GM23338 (cell line): ENCODE measurements around the gene NRG3. TPM values are rescaled to one million over a fixed set of nuclear protein-coding genes. Genes with fewer than 3 reads are reported as not detected.

Experiments
- ATAC-seq: fragments of 200-7000 bp; cut with Tn5 transposase; 3 replicates; pipeline ENCODE4 v1.9.1; 2020
- DNase-seq: peaks from one replicate; pipeline ENCODE4 v3.0.0-alpha.2; 2015; ENCODE audit warnings: low spot score
- H2AFZ ChIP-seq: fragments of 200-600 bp; sonication (generic); 2 replicates; pipeline ENCODE4 v1.8.0; 2016; ENCODE audit warnings: antibody characterized with exemption, mild to moderate bottlenecking, moderate library complexity
- H3F3A ChIP-seq: fragments of 200-600 bp; sonication (generic); replicated peaks from 2 replicates; pipeline ENCODE4 v1.8.0; 2017; ENCODE audit warnings: antibody characterized with exemption, mixed run types, low read depth
- H3K27ac ChIP-seq: fragments of 200-600 bp; sonication (generic); 2 replicates; pipeline ENCODE4 v1.6.1; 2016; ENCODE audit warnings: low read depth
- H3K27me3 ChIP-seq: fragments of 200-600 bp; sonication (generic); 2 replicates; pipeline ENCODE4 v1.8.0; 2016; ENCODE audit warnings: mild to moderate bottlenecking, mixed run types, moderate library complexity; ENCODE audit not compliant: insufficient read depth
- H3K36me3 ChIP-seq: fragments of 200-600 bp; sonication (generic); 2 replicates; pipeline ENCODE4 v1.8.0; 2016; ENCODE audit warnings: mild to moderate bottlenecking; ENCODE audit not compliant: insufficient read depth
- H3K4me1 ChIP-seq: fragments of 200-600 bp; sonication (generic); 2 replicates; pipeline ENCODE4 v1.8.0; 2016; ENCODE audit warnings: mild to moderate bottlenecking, moderate library complexity; ENCODE audit not compliant: insufficient read depth
- H3K4me2 ChIP-seq: fragments of 200-600 bp; sonication (generic); 2 replicates; pipeline ENCODE4 v1.7.1; 2017; ENCODE audit warnings: mixed run types
- H3K4me3 ChIP-seq: fragments of 200-600 bp; sonication (generic); 2 replicates; pipeline ENCODE4 v1.6.1; 2016; ENCODE audit warnings: mixed run types
- H3K79me2 ChIP-seq: fragments of 200-600 bp; sonication (generic); replicated peaks from 2 replicates; pipeline ENCODE4 v1.8.0; 2017; ENCODE audit warnings: mild to moderate bottlenecking; ENCODE audit not compliant: insufficient read depth
- H3K9me2 ChIP-seq: fragments of 200-600 bp; sonication (generic); 2 replicates; pipeline ENCODE4 v1.8.0; 2017; ENCODE audit not compliant: insufficient read depth
- H4K20me1 ChIP-seq: fragments of 200-600 bp; sonication (generic); replicated peaks from 2 replicates; pipeline ENCODE4 v1.8.0; 2017; ENCODE audit warnings: mild to moderate bottlenecking; ENCODE audit not compliant: insufficient read depth
- H3K27ac Mint-ChIP-seq: 2 replicates; pipeline ENCODE4 v1.8.0; 2020; ENCODE audit warnings: inconsistent platforms, mild to moderate bottlenecking, moderate library complexity, mixed read lengths
- H3K27me3 Mint-ChIP-seq: 3 replicates; pipeline ENCODE4 v1.8.0; 2022; ENCODE audit warnings: low read depth, mild to moderate bottlenecking, moderate library complexity, mixed read lengths, inconsistent platforms; ENCODE audit not compliant: insufficient read depth, poor library complexity
- H3K36me3 Mint-ChIP-seq: 3 replicates; pipeline ENCODE4 v1.8.0; 2021; ENCODE audit warnings: low read depth, mild to moderate bottlenecking, inconsistent platforms, moderate library complexity, mixed read lengths
- H3K4me1 Mint-ChIP-seq: 3 replicates; pipeline ENCODE4 v1.8.0; 2020; ENCODE audit warnings: mild to moderate bottlenecking, inconsistent platforms, mixed read lengths
- H3K4me3 Mint-ChIP-seq: 3 replicates; pipeline ENCODE4 v1.8.0; 2021; ENCODE audit warnings: moderate library complexity, mild to moderate bottlenecking, inconsistent platforms, mixed read lengths
- H3K9me3 Mint-ChIP-seq: 3 replicates; pipeline ENCODE4 v1.8.0; 2020; ENCODE audit warnings: moderate library complexity, mild to moderate bottlenecking, inconsistent platforms, mixed read lengths
- CREB1 ChIP-seq: fragments of 250-450 bp; sonication (Bioruptor Pico); IDR thresholded peaks from 2 replicates; pipeline ENCODE4 v1.5.0; 2020; ENCODE audit warnings: low read depth, mild to moderate bottlenecking, moderate library complexity
- EZH2 ChIP-seq: fragments of 200-600 bp; sonication (generic); IDR thresholded peaks from one replicate; pipeline ENCODE4 v1.8.0; 2017; ENCODE audit warnings: antibody characterized with exemption, mild to moderate bottlenecking, low read depth; ENCODE audit not compliant: unreplicated experiment
- EZH2phosphoT487 ChIP-seq: fragments of 200-600 bp; sonication (generic); IDR thresholded peaks from one replicate; pipeline ENCODE4 v1.8.1; 2018; ENCODE audit warnings: antibody characterized with exemption; ENCODE audit not compliant: unreplicated experiment
- JUNB ChIP-seq: IDR thresholded peaks from one replicate; pipeline ENCODE4 v1.6.1; 2016; ENCODE audit warnings: antibody characterized with exemption; ENCODE audit not compliant: unreplicated experiment
- NANOG ChIP-seq: IDR thresholded peaks from 2 replicates; pipeline ENCODE4 v1.6.1; 2016; ENCODE audit warnings: antibody characterized with exemption, borderline replicate concordance
- POLR2AphosphoS5 ChIP-seq: IDR thresholded peaks from 2 replicates; pipeline ENCODE4 v1.6.1; 2016; ENCODE audit warnings: antibody characterized with exemption, low read depth
- STAT1 ChIP-seq: IDR thresholded peaks from one replicate; pipeline ENCODE4 v1.6.1; 2016; ENCODE audit warnings: antibody characterized with exemption; ENCODE audit not compliant: unreplicated experiment
- ZNF114 ChIP-seq: fragments of 250-450 bp; sonication (Bioruptor Pico); IDR thresholded peaks from 2 replicates; pipeline ENCODE4 v1.5.0; 2020; ENCODE audit warnings: mild to moderate bottlenecking, moderate library complexity
- ZNF331 ChIP-seq: fragments of 250-450 bp; sonication (Bioruptor Pico); IDR thresholded peaks from 2 replicates; pipeline ENCODE4 v1.5.0; 2020; ENCODE audit warnings: low read depth, mild to moderate bottlenecking, moderate library complexity
- polyA plus RNA-seq: library from polyadenylated mRNA; unstranded; fragments of >200 nt; fragmentation: Nextera tagmentation; extraction: Ambion mirVana; gene quantifications from 2 replicates; pipeline ENCODE4 v1.2.1, GENCODE V29; 2016
- total RNA-seq: library from RNA; depleted of rRNA; stranded (reverse); fragments of >200 nt; shearing (Covaris generic); gene quantifications from 2 replicates; pipeline ENCODE4 v1.2.3, GENCODE V29; 2014
- TF ChIP-seq, protein P1 (sequence below), 2 experiments: fragments of 200-600 bp in 1 of 2; sonication (generic) in 1 of 2; conservative IDR thresholded peaks; 2 replicates each; pipeline versions ENCODE4 v1.5.1 to v1.6.1; 2016 to 2017; ENCODE audit warnings: antibody characterized with exemption in 2 of 2, low read depth in 2 of 2, mild to moderate bottlenecking in 2 of 2, moderate library complexity in 1 of 2
- TF ChIP-seq, protein P2 (sequence below): IDR thresholded peaks from 2 replicates; pipeline ENCODE4 v1.6.1; 2016; ENCODE audit warnings: antibody characterized with exemption
- TF ChIP-seq, protein P3 (sequence below): IDR thresholded peaks from one replicate; pipeline ENCODE4 v1.6.1; 2018; ENCODE audit warnings: antibody characterized with exemption; ENCODE audit not compliant: unreplicated experiment
- TF ChIP-seq, protein P4 (sequence below): fragments of 250-450 bp; sonication (Bioruptor Pico); IDR thresholded peaks from 2 replicates; pipeline ENCODE4 v1.5.0; 2020; ENCODE audit warnings: mild to moderate bottlenecking, moderate library complexity

Gene NRG3
- total and polyA plus RNA-seq, 2 experiments from 2014 or later: 1.9 to 3.9 TPM

DNA sequence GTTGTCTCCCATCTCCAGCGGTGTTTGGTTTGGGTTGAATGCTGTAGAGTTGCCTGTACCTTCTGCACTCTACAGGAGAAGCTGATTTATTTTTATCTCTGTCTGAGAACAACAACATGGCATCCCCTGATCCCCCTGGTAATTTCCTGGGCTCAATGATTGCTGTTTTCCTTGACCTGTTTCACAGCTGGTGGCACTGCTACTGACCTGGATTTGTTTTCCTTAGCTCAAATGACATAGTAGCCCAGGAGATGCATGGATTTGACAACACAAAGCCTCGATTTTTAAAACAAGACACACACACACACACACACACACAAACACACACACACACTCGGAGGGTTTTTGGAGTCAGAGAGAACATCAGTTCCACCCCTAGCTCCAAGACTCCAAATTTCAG lies 301.6 kb downstream of the NRG3 start:
- H4K20me1 ChIP-seq: no peaks in the 10 kb centered on the region
- Mint-ChIP-seq H3K9me3 (no peaks in the 10 kb centered on the region), H3K27me3 (no peaks in the 10 kb centered on the region), H3K27ac (no peak overlapping the region), H3K36me3 (no peaks in the 10 kb centered on the region), H3K4me3 (no peak overlapping the region), H3K4me1 (no peaks in the 10 kb centered on the region; the same call in 2 of the 3 replicates)
- no peaks in the 10 kb centered on the region for H3K4me1 ChIP-seq
- no peak overlapping the region for H3K4me2 ChIP-seq
- H3K9me2 ChIP-seq: no peaks in the 10 kb centered on the region
- TF ChIP-seq, protein P1, sequence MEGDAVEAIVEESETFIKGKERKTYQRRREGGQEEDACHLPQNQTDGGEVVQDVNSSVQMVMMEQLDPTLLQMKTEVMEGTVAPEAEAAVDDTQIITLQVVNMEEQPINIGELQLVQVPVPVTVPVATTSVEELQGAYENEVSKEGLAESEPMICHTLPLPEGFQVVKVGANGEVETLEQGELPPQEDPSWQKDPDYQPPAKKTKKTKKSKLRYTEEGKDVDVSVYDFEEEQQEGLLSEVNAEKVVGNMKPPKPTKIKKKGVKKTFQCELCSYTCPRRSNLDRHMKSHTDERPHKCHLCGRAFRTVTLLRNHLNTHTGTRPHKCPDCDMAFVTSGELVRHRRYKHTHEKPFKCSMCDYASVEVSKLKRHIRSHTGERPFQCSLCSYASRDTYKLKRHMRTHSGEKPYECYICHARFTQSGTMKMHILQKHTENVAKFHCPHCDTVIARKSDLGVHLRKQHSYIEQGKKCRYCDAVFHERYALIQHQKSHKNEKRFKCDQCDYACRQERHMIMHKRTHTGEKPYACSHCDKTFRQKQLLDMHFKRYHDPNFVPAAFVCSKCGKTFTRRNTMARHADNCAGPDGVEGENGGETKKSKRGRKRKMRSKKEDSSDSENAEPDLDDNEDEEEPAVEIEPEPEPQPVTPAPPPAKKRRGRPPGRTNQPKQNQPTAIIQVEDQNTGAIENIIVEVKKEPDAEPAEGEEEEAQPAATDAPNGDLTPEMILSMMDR (conservative IDR thresholded peaks at IDR 0.05; ENCODE audit: low read depth in 2 of 2): no peak
- TF ChIP-seq NANOG (no peak), STAT1 (no peak), EZH2phosphoT487 (no peak), ZNF114 (CRISPR knock-in tag) (no peak), CREB1 (no peak), EZH2 (no peak), JUNB (no peak), POLR2AphosphoS5 (no peak), ZNF331 (CRISPR knock-in tag) (no peak)
- TF ChIP-seq, protein P2, sequence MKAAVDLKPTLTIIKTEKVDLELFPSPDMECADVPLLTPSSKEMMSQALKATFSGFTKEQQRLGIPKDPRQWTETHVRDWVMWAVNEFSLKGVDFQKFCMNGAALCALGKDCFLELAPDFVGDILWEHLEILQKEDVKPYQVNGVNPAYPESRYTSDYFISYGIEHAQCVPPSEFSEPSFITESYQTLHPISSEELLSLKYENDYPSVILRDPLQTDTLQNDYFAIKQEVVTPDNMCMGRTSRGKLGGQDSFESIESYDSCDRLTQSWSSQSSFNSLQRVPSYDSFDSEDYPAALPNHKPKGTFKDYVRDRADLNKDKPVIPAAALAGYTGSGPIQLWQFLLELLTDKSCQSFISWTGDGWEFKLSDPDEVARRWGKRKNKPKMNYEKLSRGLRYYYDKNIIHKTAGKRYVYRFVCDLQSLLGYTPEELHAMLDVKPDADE: no peak
- TF ChIP-seq, protein P3, sequence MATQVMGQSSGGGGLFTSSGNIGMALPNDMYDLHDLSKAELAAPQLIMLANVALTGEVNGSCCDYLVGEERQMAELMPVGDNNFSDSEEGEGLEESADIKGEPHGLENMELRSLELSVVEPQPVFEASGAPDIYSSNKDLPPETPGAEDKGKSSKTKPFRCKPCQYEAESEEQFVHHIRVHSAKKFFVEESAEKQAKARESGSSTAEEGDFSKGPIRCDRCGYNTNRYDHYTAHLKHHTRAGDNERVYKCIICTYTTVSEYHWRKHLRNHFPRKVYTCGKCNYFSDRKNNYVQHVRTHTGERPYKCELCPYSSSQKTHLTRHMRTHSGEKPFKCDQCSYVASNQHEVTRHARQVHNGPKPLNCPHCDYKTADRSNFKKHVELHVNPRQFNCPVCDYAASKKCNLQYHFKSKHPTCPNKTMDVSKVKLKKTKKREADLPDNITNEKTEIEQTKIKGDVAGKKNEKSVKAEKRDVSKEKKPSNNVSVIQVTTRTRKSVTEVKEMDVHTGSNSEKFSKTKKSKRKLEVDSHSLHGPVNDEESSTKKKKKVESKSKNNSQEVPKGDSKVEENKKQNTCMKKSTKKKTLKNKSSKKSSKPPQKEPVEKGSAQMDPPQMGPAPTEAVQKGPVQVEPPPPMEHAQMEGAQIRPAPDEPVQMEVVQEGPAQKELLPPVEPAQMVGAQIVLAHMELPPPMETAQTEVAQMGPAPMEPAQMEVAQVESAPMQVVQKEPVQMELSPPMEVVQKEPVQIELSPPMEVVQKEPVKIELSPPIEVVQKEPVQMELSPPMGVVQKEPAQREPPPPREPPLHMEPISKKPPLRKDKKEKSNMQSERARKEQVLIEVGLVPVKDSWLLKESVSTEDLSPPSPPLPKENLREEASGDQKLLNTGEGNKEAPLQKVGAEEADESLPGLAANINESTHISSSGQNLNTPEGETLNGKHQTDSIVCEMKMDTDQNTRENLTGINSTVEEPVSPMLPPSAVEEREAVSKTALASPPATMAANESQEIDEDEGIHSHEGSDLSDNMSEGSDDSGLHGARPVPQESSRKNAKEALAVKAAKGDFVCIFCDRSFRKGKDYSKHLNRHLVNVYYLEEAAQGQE: no peak
- TF ChIP-seq, protein P4, sequence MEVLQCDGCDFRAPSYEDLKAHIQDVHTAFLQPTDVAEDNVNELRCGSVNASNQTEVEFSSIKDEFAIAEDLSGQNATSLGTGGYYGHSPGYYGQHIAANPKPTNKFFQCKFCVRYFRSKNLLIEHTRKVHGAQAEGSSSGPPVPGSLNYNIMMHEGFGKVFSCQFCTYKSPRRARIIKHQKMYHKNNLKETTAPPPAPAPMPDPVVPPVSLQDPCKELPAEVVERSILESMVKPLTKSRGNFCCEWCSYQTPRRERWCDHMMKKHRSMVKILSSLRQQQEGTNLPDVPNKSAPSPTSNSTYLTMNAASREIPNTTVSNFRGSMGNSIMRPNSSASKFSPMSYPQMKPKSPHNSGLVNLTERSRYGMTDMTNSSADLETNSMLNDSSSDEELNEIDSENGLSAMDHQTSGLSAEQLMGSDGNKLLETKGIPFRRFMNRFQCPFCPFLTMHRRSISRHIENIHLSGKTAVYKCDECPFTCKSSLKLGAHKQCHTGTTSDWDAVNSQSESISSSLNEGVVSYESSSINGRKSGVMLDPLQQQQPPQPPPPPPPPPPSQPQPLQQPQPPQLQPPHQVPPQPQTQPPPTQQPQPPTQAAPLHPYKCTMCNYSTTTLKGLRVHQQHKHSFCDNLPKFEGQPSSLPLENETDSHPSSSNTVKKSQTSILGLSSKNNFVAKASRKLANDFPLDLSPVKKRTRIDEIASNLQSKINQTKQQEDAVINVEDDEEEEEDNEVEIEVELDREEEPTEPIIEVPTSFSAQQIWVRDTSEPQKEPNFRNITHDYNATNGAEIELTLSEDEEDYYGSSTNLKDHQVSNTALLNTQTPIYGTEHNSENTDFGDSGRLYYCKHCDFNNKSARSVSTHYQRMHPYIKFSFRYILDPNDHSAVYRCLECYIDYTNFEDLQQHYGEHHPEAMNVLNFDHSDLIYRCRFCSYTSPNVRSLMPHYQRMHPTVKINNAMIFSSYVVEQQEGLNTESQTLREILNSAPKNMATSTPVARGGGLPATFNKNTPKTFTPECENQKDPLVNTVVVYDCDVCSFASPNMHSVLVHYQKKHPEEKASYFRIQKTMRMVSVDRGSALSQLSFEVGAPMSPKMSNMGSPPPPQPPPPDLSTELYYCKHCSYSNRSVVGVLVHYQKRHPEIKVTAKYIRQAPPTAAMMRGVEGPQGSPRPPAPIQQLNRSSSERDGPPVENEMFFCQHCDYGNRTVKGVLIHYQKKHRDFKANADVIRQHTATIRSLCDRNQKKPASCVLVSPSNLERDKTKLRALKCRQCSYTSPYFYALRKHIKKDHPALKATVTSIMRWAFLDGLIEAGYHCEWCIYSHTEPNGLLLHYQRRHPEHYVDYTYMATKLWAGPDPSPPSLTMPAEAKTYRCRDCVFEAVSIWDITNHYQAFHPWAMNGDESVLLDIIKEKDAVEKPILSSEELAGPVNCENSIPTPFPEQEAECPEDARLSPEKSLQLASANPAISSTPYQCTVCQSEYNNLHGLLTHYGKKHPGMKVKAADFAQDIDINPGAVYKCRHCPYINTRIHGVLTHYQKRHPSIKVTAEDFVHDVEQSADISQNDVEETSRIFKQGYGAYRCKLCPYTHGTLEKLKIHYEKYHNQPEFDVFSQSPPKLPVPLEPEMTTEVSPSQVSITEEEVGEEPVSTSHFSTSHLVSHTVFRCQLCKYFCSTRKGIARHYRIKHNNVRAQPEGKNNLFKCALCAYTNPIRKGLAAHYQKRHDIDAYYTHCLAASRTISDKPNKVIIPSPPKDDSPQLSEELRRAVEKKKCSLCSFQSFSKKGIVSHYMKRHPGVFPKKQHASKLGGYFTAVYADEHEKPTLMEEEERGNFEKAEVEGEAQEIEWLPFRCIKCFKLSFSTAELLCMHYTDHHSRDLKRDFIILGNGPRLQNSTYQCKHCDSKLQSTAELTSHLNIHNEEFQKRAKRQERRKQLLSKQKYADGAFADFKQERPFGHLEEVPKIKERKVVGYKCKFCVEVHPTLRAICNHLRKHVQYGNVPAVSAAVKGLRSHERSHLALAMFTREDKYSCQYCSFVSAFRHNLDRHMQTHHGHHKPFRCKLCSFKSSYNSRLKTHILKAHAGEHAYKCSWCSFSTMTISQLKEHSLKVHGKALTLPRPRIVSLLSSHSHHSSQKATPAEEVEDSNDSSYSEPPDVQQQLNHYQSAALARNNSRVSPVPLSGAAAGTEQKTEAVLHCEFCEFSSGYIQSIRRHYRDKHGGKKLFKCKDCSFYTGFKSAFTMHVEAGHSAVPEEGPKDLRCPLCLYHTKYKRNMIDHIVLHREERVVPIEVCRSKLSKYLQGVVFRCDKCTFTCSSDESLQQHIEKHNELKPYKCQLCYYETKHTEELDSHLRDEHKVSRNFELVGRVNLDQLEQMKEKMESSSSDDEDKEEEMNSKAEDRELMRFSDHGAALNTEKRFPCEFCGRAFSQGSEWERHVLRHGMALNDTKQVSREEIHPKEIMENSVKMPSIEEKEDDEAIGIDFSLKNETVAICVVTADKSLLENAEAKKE (CRISPR knock-in tag): no peak
- no peaks in the 10 kb centered on the region for H3F3A ChIP-seq
- H3K27ac ChIP-seq: no peak overlapping the region
- H3K79me2 ChIP-seq: no peaks in the 10 kb centered on the region
- no peak overlapping the region for H2AFZ ChIP-seq
- no peak for ATAC-seq
- H3K36me3 ChIP-seq: no peaks in the 10 kb centered on the region
- DNase-seq: no peak
- no peak overlapping the region for H3K4me3 ChIP-seq
- no peaks in the 10 kb centered on the region for H3K27me3 ChIP-seq
